Thoracic aorta endothelial cell (primary cell): ENCODE data around the gene OSM. TPM values are rescaled to one million over a fixed set of nuclear protein-coding genes. Genes with fewer than 3 reads are reported as not detected.

ENCODE experiments used
- total RNA-seq: library from RNA; depleted of rRNA; stranded (reverse); fragments of >200 nt; gene quantifications from 2 replicates; pipeline ENCODE4 v1.2.3, GENCODE V29; 2012

OSM gene
- total RNA-seq, result not detected in 2 replicates

DNA sequence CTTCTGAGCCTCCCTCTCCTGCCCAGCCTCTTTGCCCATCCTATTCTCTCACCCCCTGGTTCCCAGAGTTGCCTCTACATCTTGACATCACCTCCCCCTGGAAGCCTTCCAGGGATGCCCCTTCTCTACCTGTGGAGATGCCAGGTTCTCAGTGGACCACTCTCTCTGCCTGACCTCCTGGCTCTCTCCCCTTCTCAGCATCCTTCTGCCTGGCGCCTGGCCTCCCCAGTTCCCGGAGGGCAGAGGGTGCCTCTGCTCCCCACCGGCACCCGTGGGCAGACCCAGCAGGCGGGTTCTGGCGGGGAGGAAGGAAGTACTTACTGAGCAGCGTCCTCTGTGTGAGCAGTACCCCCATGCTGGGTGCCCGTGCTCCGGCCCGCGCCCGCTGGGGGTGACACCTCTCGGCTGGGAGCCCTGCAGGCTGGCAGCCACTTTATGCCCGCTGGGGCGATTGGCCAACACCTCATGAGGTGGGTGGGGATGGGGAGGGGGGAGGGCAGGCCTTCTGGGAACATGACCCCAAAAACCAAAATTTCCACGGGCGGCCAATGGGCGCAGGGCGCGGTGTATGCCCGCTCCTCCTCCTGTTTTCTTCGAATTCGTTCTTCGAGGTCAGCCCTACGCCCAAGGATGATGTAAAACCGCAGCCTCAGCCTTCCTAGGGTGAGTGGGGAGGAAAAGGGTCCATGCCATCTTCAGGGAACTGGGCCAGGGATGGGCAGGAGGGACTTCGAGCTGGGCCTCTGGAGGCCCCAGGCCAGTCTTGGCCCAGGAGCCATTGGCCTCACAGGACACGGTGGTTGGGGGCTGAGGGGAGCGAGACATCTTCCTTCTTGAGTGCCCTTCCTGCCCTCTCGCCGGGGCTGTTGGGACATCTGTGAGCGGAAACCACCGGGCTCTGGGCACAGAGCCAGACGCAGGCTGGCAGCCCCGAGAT lies at the start of gene OSM:
TSS of gene OSM (minus strand) at position 407 of the 937 bp plus-strand sequence. CDS start at position 355, 52 bp downstream.

DNA sequence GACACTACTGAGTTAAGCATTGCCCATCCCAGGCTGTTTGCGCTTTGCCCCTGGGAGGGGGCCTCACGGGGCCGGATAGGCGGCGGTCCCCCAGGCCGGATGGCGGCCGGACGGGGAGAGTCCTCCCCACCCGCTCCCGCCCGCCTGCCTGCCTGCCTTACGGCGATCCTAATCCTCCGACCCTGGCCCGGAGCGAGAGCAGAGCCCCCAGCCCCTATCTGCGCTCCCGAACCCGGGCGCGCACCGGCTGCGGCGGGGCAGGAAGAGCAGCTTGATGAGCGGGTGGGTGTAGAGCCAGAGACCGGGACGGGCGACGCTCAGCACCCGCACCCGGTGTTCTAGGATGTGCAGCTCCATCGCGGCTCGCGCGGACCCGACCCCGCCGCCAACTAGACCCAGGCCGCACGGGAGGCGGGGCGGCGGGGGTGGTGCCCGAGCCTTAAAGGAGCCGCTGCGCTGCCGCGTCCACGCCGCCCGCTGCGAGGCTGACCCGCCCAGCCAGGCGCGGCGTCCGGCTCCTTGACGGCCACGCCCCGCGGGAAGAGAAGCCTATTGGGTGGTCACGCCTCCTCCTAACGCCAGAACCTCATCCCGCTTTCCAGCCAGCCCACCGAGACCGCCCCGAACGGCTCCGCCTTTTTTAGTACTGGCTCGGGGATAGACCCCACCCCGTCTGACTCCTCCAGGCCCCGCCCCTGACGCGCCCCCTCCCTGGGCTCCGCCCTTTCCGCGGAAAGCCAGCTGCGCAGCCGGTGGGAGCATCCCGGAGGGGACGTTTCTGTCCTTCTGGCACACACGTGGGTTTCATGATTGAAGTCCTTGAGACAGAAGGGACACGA lies 22.7 kb upstream of the OSM start, which contains the start of gene CASTOR1:
TSS of gene CASTOR1 (minus strand) at position 365 of the 839 bp plus-strand sequence. CDS start at position 357, 8 bp downstream.

DNA sequence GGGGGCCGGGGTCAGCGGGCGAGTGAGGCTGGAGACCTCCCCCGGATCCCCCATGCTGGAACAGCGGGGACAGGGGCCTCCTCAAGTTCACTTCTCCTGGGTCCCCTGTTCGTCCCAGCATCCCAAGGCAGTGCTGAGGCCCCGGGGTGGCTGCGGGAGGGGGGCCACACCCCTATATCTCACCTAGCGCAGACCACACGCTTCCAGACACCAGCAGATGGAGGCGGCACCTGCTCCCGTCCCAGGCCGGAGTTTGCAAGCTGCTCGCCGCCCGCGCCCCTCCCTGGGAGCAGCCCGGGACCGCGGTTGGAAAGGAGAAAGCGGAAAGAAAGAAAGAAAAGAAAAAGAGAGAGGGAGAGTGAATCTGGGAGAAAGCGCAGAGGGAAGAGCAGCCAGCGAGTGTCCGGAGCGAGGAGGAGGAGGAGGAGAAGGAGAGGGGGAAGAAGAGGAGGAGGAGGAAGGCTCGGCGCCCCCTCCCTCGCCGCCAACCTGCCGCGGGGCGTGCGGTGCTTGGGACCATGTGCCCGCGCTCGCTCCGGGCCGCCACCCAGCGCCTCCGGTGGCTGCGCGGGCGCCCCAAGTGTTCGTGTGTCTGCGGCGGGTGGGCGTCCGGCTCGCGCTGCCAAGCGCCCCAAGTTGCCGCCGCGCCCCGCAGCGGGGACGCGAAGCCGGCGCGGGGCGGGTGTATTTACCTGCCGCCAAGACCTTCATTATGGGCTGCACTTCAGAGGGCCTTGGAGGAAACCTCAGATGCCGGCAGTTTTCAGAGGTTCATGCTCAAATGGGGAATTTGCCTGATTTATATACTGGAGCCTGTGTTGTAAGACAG lies 20.5 kb downstream of the OSM start, which contains the start of gene LIF:
TSS of gene LIF (minus strand) at position 775 of the 829 bp plus-strand sequence. CDS start at position 711, 64 bp downstream.

Other genes starting within 250 kb of the OSM start
- gene HORMAD2, start 186.4 kb downstream of the OSM start, total RNA-seq, result not detected in 2 replicates
- gene LIF, start 20.1 kb downstream of the OSM start, total RNA-seq, result 0.27 and 0.86 TPM in 2 replicates
- 4.3 and 7.4 TPM in 2 replicates for gene CASTOR1, start 22.7 kb upstream of the OSM start, total RNA-seq
- 6.3 and 8.2 TPM in 2 replicates for gene TBC1D10A, start 60.1 kb upstream of the OSM start, total RNA-seq
- 40.0 and 62.1 TPM in 2 replicates for gene SF3A1, start 90.0 kb upstream of the OSM start, total RNA-seq
- gene CCDC157, start 90.2 kb upstream of the OSM start, total RNA-seq, result 0.93 and 1.7 TPM in 2 replicates
- gene RNF215, start 120.6 kb upstream of the OSM start, total RNA-seq, result 10.2 and 10.8 TPM in 2 replicates
- 37.0 and 38.5 TPM in 2 replicates for gene SEC14L2, start 130.2 kb upstream of the OSM start, total RNA-seq
- gene MTFP1, start 158.9 kb upstream of the OSM start, total RNA-seq, result 30.1 and 40.9 TPM in 2 replicates
- not detected in 2 replicates for gene SEC14L3, start 205.2 kb upstream of the OSM start, total RNA-seq
- not detected in 2 replicates for gene SEC14L4, start 238.8 kb upstream of the OSM start, total RNA-seq